Measurements from ENCODE around the gene ATAD3A.

Gene ATAD3A

GRCh38 chr1:1558591-1558990, 46.6 kb downstream of the ATAD3A start:
- DNase-seq = no peak

GRCh38 chr1:1559066-1559465, 47.1 kb downstream of the ATAD3A start:
- no peak for DNase-seq

GRCh38 chr1:1560178-1560577, 48.2 kb downstream of the ATAD3A start:
- no peak for DNase-seq

GRCh38 chr1:1561801-1562470, 50.0 kb downstream of the ATAD3A start:
- DNase-seq = no peak

GRCh38 chr1:1562556-1563195, 50.7 kb downstream of the ATAD3A start:
- no peak for DNase-seq

- no peak for DNase-seq
Measured at GRCh38 chr1:1563688-1564087, 51.7 kb downstream of the ATAD3A start.

- DNase-seq = no peak
Measured at GRCh38 chr1:1564268-1564667, 52.3 kb downstream of the ATAD3A start.

- DNase-seq = no peak
Measured at GRCh38 chr1:1565340-1565739, 53.4 kb downstream of the ATAD3A start.

GRCh38 chr1:1567152-1567875, 55.4 kb downstream of the ATAD3A start:
- no peak for DNase-seq

GRCh38 chr1:1567891-1568291, 55.9 kb downstream of the ATAD3A start:
- no peak for DNase-seq

GRCh38 chr1:1569341-1569740, 57.4 kb downstream of the ATAD3A start:
- no peak for DNase-seq

GRCh38 chr1:1573843-1574720, 62.1 kb downstream of the ATAD3A start:
- DNase-seq = no peak

- DNase-seq = peak; percentile 91
Measured at GRCh38 chr1:1574721-1575537, 63.0 kb downstream of the ATAD3A start, which contains the start of gene SSU72. Gene SSU72 (minus strand): TSS chr1:1574863. CDS start chr1:1574557, 306 bp downstream.

GRCh38 chr1:1577367-1578011, 65.5 kb downstream of the ATAD3A start:
- DNase-seq = no peak

- DNase-seq = no peak
Measured at GRCh38 chr1:1578371-1578940, 66.5 kb downstream of the ATAD3A start.

GRCh38 chr1:1582585-1583346, 70.8 kb downstream of the ATAD3A start:
- DNase-seq = no peak

GRCh38 chr1:1583347-1584010, 71.5 kb downstream of the ATAD3A start:
- DNase-seq = no peak

All from activated CD4-positive, alpha-beta T cell treated with anti-CD3 and anti-CD28 coated beads for 1 hour (primary cell).